Measurements from ENCODE around the gene C14orf119.

The C14orf119 gene

GRCh38 chr14:23149745-23150144, 54.4 kb downstream of the C14orf119 start:
- DNase-seq (ENCODE audit: low read depth) = no peak
